SU-DHL-6 (cell line): ENCODE results near the gene CFAP45.

Experiments
- H2AFZ ChIP-seq: fragments of 200-600 bp; sonication (generic); 2 replicates; pipeline ENCODE4 v1.6.1; 2014; ENCODE audit warnings: low read depth, mild to moderate bottlenecking, moderate library complexity, mixed read lengths, antibody characterized with exemption, low read length; ENCODE audit not compliant: severe bottlenecking
- H3F3A ChIP-seq: fragments of 200-600 bp; shearing (Covaris generic); 2 replicates; pipeline ENCODE4 v1.6.0; 2016; ENCODE audit warnings: antibody characterized with exemption, mild to moderate bottlenecking; ENCODE audit not compliant: insufficient read depth
- H3K27ac ChIP-seq: fragments of 200-600 bp; sonication (generic); 2 replicates; pipeline ENCODE4 v1.5.1; 2016; ENCODE audit warnings: low read depth, mild to moderate bottlenecking, low read length, moderate library complexity, mixed read lengths
- H3K27me3 ChIP-seq: fragments of 200-600 bp; sonication (generic), shearing (Covaris generic); 2 replicates; pipeline ENCODE4 v1.6.0; 2014; ENCODE audit warnings: mild to moderate bottlenecking, low read length
- H3K36me3 ChIP-seq: fragments of 200-600 bp; sonication (generic); 2 replicates; pipeline ENCODE4 v1.6.1; 2014; ENCODE audit warnings: mild to moderate bottlenecking, low read length, mixed read lengths
- H3K4me2 ChIP-seq: fragments of 300-600, 200-600 bp; shearing (Covaris generic), sonication (generic); 2 replicates; pipeline ENCODE4 v1.6.0; 2014; ENCODE audit warnings: low read length, low read depth, mild to moderate bottlenecking; ENCODE audit not compliant: poor library complexity, severe bottlenecking
- H3K4me3 ChIP-seq: fragments of 200-600 bp; sonication (generic); 2 replicates; pipeline ENCODE4 v1.5.1; 2014; ENCODE audit warnings: antibody characterized with exemption, low read length, mild to moderate bottlenecking, mixed read lengths; ENCODE audit not compliant: insufficient read depth, poor library complexity, severe bottlenecking
- H3K79me2 ChIP-seq: fragments of 200-600 bp; sonication (generic); 2 replicates; pipeline ENCODE4 v1.6.1; 2014; ENCODE audit warnings: mild to moderate bottlenecking, low read length, moderate library complexity; ENCODE audit not compliant: insufficient read depth
- H3K9ac ChIP-seq: fragments of 200-600 bp; sonication (generic); 2 replicates; pipeline ENCODE4 v1.7.0; 2014; ENCODE audit warnings: mild to moderate bottlenecking, low read length
- H3K9me2 ChIP-seq: fragments of 200-600 bp; sonication (generic); replicated peaks from 2 replicates; pipeline ENCODE4 v1.6.1; 2014; ENCODE audit warnings: low read length; ENCODE audit not compliant: insufficient read depth
- H3K9me3 ChIP-seq: fragments of 200-600 bp; sonication (generic); 2 replicates; pipeline ENCODE4 v1.6.1; 2014; ENCODE audit warnings: low read length, mixed read lengths; ENCODE audit not compliant: insufficient read depth
- H4K20me1 ChIP-seq: fragments of 200-600 bp; sonication (generic); 2 replicates; pipeline ENCODE4 v1.6.1; 2014; ENCODE audit warnings: low read depth, mild to moderate bottlenecking, antibody characterized with exemption, low read length, moderate library complexity, mixed read lengths
- CTCF ChIP-seq: fragments of 200-600 bp; sonication (generic); IDR thresholded peaks from one replicate; pipeline ENCODE4 v1.5.1; 2017; ENCODE audit warnings: antibody characterized with exemption, mild to moderate bottlenecking, low read length, moderate library complexity; ENCODE audit not compliant: insufficient read depth, poor library complexity, severe bottlenecking
- EZH2phosphoT487 ChIP-seq: fragments of 200-600 bp; sonication (generic), shearing (Covaris generic); conservative IDR thresholded peaks from 2 replicates; pipeline ENCODE4 v1.6.1; 2018; ENCODE audit warnings: mild to moderate bottlenecking, antibody characterized with exemption, low read length, moderate library complexity, mixed read lengths

Gene CFAP45

GRCh38 chr1:159919236-159919865, 19.4 kb upstream of the CFAP45 start:
- Histone ChIP-seq H3K9ac (no peak overlapping the region), H3K27me3 (no peaks in the 10 kb centered on the region), H3K4me2 (no peak overlapping the region), H3K36me3 (0 out of 2 replicates have a peak, but pooled peaks cover 6% of the 10 kb centered on the region), H2AFZ (no peak overlapping the region), H3K27ac (no peak overlapping the region), H3F3A (peaks cover 21% of the 10 kb centered on the region), H4K20me1 (peaks cover 4% of the 10 kb centered on the region; the same call in 1 of the 2 replicates), H3K4me3 (no peak overlapping the region), H3K9me2 (no peaks in the 10 kb centered on the region), H3K79me2 (peaks cover 43% of the 10 kb centered on the region), H3K9me3 (no peaks in the 10 kb centered on the region)
- TF ChIP-seq CTCF (no peak), EZH2phosphoT487 (no peak)

GRCh38 chr1:159918352-159919200, 18.6 kb upstream of the CFAP45 start:
- Histone ChIP-seq H3K4me2 (no peak overlapping the region), H4K20me1 (peaks cover 4% of the 10 kb centered on the region; the same call in 1 of the 2 replicates), H2AFZ (no peak overlapping the region), H3K9me3 (no peaks in the 10 kb centered on the region), H3K36me3 (0 out of 2 replicates have a peak, but pooled peaks cover 6% of the 10 kb centered on the region), H3F3A (peaks cover 21% of the 10 kb centered on the region), H3K9ac (no peak overlapping the region), H3K79me2 (peaks cover 35% of the 10 kb centered on the region), H3K27me3 (no peaks in the 10 kb centered on the region), H3K9me2 (no peaks in the 10 kb centered on the region), H3K4me3 (no peak overlapping the region), H3K27ac (no peak overlapping the region)
- TF ChIP-seq EZH2phosphoT487 (no peak), CTCF (no peak)

GRCh38 chr1:159917533-159918351, 17.8 kb upstream of the CFAP45 start:
- Histone ChIP-seq H3K27ac (no peak overlapping the region), H3K4me2 (no peak overlapping the region), H3K36me3 (0 out of 2 replicates have a peak, but pooled peaks cover 6% of the 10 kb centered on the region), H3K79me2 (peaks cover 27% of the 10 kb centered on the region), H4K20me1 (peaks cover 4% of the 10 kb centered on the region; the same call in 1 of the 2 replicates), H3K27me3 (no peaks in the 10 kb centered on the region), H3K4me3 (no peak overlapping the region), H3K9me3 (no peaks in the 10 kb centered on the region), H3K9me2 (no peaks in the 10 kb centered on the region), H3K9ac (no peak overlapping the region), H3F3A (peaks cover 15% of the 10 kb centered on the region), H2AFZ (no peak overlapping the region)
- TF ChIP-seq EZH2phosphoT487 (no peak), CTCF (no peak)
